Prostate gland (tissue), 2 donors: ENCODE data around the gene NEDD9. TPM values are rescaled to one million over a fixed set of nuclear protein-coding genes. Genes with fewer than 3 reads are reported as not detected.

Source experiments
- DNase-seq: peaks from one replicate; pipeline ENCODE4 v3.0.0-alpha.2; 2019; ENCODE audit warnings: low spot score
- H3K27ac ChIP-seq, 2 donors: fragments of 200-600 bp; sonication (generic); 2 replicates each; pipeline ENCODE4 v1.5.1; 2017 to 2019
- H3K27me3 ChIP-seq: fragments of 200-600 bp; sonication (generic); replicated peaks from 2 replicates; pipeline ENCODE4 v1.5.1; 2019; ENCODE audit not compliant: insufficient read depth
- H3K36me3 ChIP-seq, 2 donors: fragments of 200-600 bp; sonication (generic); 1 replicate in 1 of 2; 2 replicates in 1 of 2; pipeline versions ENCODE4 v1.5.1 to v1.8.1; 2017 to 2019
- H3K4me1 ChIP-seq: fragments of 200-600 bp; sonication (generic); replicated peaks from 2 replicates; pipeline ENCODE4 v1.5.1; 2019
- H3K4me3 ChIP-seq, 2 donors: fragments of 200-600 bp; sonication (generic); 2 replicates each; pipeline ENCODE4 v1.5.1; 2017 to 2019
- H3K9me3 ChIP-seq: fragments of 200-600 bp; sonication (generic); 2 replicates; pipeline ENCODE4 v1.5.1; 2017
- CTCF ChIP-seq, 4 experiments: fragments of 200-600 bp in 2 of 4; fragments of 450-650 bp in 2 of 4; sonication (generic) in 2 of 4; IDR thresholded peaks; 1 replicate in 3 of 4; 2 replicates in 1 of 4; pipeline ENCODE4 v1.5.1; 2016 to 2019; ENCODE audit warnings: antibody characterized with exemption in 4 of 4, mild to moderate bottlenecking in 2 of 4, moderate library complexity in 2 of 4
- POLR2A ChIP-seq: fragments of 450-650 bp; IDR thresholded peaks from one replicate; pipeline ENCODE4 v1.6.1; 2016; ENCODE audit warnings: antibody characterized with exemption, mild to moderate bottlenecking
- POLR2AphosphoS5 ChIP-seq: sonication (generic); formaldehyde crosslinking; IDR thresholded peaks from one replicate; pipeline ENCODE4 v1.6.1; 2017; ENCODE audit warnings: antibody characterized with exemption
- WGBS: methylation state at CpG from one replicate; pipeline ENCODE4 v1.1.5; 2018; 5-methylcytosine and 5-hydroxymethylcytosine counted together
- intact Hi-C: fragments of 100-400 bp; cut with DNase I; formaldehyde crosslinking; loops from one replicate; pipeline ENCODE4 v1.14.2; 2022
- total RNA-seq, 2 donors: library from RNA; depleted of rRNA; stranded (reverse); fragments of >200 nt; gene quantifications; one replicate each; pipeline ENCODE4 v1.1.0, GENCODE V29; 2016

Gene NEDD9
- total RNA-seq, 2 donors from 2014 or later, result 51.1 to 72.1 TPM

- intact Hi-C loops, result no loop called here
- Histone ChIP-seq H3K27ac (no peak overlapping the region), H3K4me3 (no peak overlapping the region), H3K4me1 (no peaks in the 10 kb centered on the region), H3K27me3 (no peaks in the 10 kb centered on the region), H3K36me3 (peaks cover 0 to 6% of the 10 kb centered on the region in 2 donors), H3K9me3 (no peaks in the 10 kb centered on the region)
- DNase-seq, result no peak
- 77% methylated on average over 5 of the region's 5 CpGs for WGBS
- no peak for TF ChIP-seq POLR2A
- no peak for TF ChIP-seq POLR2AphosphoS5
- no peak for TF ChIP-seq CTCF (IDR thresholded peaks at IDR 0.05)
Observed at GRCh38 chr6:11198663-11199603, 33.5 kb downstream of the NEDD9 start.

GRCh38 chr6:11197850-11198249 lies 34.6 kb downstream of the NEDD9 start:
- Histone ChIP-seq H3K4me1 (no peaks in the 10 kb centered on the region), H3K4me3 (no peak overlapping the region), H3K27me3 (no peaks in the 10 kb centered on the region), H3K36me3 (peaks cover 0 to 6% of the 10 kb centered on the region in 2 donors), H3K9me3 (no peaks in the 10 kb centered on the region), H3K27ac (no peak overlapping the region)
- no peak for DNase-seq
- WGBS, result 88% methylated on average over 8 of the region's 8 CpGs
- intact Hi-C loops, result no loop called here
- no peak for TF ChIP-seq POLR2AphosphoS5

GRCh38 chr6:11197175-11197536 lies 35.3 kb downstream of the NEDD9 start:
- Histone ChIP-seq H3K27ac (no peak overlapping the region), H3K27me3 (no peaks in the 10 kb centered on the region), H3K4me3 (no peak overlapping the region), H3K9me3 (no peaks in the 10 kb centered on the region), H3K4me1 (no peaks in the 10 kb centered on the region), H3K36me3 (peaks cover 0 to 10% of the 10 kb centered on the region in 2 donors)
- DNase-seq, result no peak
- WGBS, result 55% methylated on average over 3 of the region's 3 CpGs
- intact Hi-C loops, result no loop called here
- TF ChIP-seq POLR2AphosphoS5 (no peak), CTCF (IDR thresholded peaks at IDR 0.05) (no peak), POLR2A (no peak)

- peaks cover 0 to 13% of the 10 kb centered on the region in 2 donors for H3K36me3 ChIP-seq
- H3K27ac ChIP-seq, result no peak overlapping the region
Observed at GRCh38 chr6:11196511-11197174, 35.8 kb downstream of the NEDD9 start.

More at GRCh38 chr6:11196511-11197174, 35.8 kb downstream of the NEDD9 start:
- H3K4me1 ChIP-seq, result no peaks in the 10 kb centered on the region
- H3K9me3 ChIP-seq, result no peaks in the 10 kb centered on the region
- TF ChIP-seq POLR2A, result no peak
- no peak for TF ChIP-seq CTCF (IDR thresholded peaks at IDR 0.05)
- TF ChIP-seq POLR2AphosphoS5, result no peak
- H3K27me3 ChIP-seq, result no peaks in the 10 kb centered on the region
- no peak overlapping the region for H3K4me3 ChIP-seq
- DNase-seq, result no peak
- WGBS, result 77% methylated on average over 15 of the region's 15 CpGs
- intact Hi-C loops, result no loop called here
